Measurements from ENCODE around the gene PPP1R1C.
"Not testable (repeated sequence)": the region's sequence is repeated elsewhere in the genome, so short reads cannot be mapped to it uniquely, and the experiment has no call there.

DNA sequence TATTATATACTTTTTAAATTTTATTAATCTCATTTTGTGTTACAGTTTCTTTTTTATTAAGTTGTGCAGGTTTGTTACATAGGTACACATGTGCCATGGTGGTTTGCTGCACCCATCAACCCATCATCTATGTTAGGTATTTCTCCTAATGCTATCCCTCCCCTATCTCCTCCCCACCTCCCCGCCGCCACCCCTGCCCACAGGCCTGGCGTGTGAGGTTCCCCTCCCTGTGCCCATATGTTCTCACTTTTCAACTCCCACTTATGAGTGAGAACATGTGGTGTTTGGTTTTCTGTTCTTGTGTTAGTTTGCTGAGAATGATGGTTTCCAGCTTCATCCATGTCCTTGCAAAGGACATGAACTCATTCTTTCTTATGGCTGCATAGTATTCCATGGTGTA lies 29.8 kb upstream of the PPP1R1C start:
- TF ChIP-seq, protein P1, sequence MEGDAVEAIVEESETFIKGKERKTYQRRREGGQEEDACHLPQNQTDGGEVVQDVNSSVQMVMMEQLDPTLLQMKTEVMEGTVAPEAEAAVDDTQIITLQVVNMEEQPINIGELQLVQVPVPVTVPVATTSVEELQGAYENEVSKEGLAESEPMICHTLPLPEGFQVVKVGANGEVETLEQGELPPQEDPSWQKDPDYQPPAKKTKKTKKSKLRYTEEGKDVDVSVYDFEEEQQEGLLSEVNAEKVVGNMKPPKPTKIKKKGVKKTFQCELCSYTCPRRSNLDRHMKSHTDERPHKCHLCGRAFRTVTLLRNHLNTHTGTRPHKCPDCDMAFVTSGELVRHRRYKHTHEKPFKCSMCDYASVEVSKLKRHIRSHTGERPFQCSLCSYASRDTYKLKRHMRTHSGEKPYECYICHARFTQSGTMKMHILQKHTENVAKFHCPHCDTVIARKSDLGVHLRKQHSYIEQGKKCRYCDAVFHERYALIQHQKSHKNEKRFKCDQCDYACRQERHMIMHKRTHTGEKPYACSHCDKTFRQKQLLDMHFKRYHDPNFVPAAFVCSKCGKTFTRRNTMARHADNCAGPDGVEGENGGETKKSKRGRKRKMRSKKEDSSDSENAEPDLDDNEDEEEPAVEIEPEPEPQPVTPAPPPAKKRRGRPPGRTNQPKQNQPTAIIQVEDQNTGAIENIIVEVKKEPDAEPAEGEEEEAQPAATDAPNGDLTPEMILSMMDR (conservative IDR thresholded peaks at IDR 0.05; ENCODE audit: low read depth in 2 of 2): not testable (repeated sequence)
- not testable (repeated sequence) for TF ChIP-seq EZH2phosphoT487 (IDR thresholded peaks at IDR 0.05; ENCODE audit: unreplicated experiment)

All from GM23338 (cell line).